ENCODE measurements around the gene MCM7. TPM values are rescaled to one million over a fixed set of nuclear protein-coding genes. Genes with fewer than 3 reads are reported as not detected.
A peak's percentile ranks its signal among the peaks of the same experiment; 100 is the strongest.

The MCM7 gene
- total and polyA plus RNA-seq, 2 donors from 2014 or later, result 21.0 to 47.2 TPM

DNA sequence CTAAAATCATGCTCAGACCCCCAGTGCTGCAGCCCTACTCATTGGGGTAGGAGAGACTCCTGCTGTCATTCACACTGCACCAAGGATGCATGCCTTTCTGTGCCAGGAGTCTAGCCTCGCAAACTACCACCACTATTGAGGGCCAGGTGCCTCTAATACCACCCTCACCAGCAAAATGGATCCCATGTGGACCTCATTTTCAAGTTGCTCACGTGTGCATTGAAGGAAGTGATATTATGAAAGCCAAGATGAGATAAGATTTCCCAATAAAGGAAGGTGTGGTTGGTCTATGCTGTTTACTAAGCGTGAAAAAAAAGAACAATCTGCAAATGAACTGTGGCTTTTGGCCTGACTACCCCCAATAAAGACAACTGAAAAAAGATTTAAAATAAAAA, 40.4 kb upstream of the MCM7 start:
- Histone ChIP-seq H3K36me3 (ENCODE audit: control insufficient read depth in 2 of 3, insufficient read depth in 3 of 3, low read length in 3 of 3) (no peaks in the 10 kb centered on the region), H3K27ac (ENCODE audit: low read depth in 2 of 2, low read length in 2 of 2) (no peak overlapping the region), H3K9ac (ENCODE audit: low read length in 3 of 3) (no peak overlapping the region), H3K4me1 (ENCODE audit: control insufficient read depth in 2 of 3, insufficient read depth in 2 of 3, low read depth in 1 of 3, low read length in 3 of 3) (no peaks in the 10 kb centered on the region), H3K9me3 (ENCODE audit: control insufficient read depth in 2 of 3, insufficient read depth in 1 of 3, low read length in 3 of 3) (no peaks in the 10 kb centered on the region), H3K27me3 (ENCODE audit: control insufficient read depth, insufficient read depth, low read length) (no peaks in the 10 kb centered on the region), H3K4me3 (ENCODE audit: low read length in 3 of 3) (no peak overlapping the region)
- intact Hi-C loops (cut with DNase I), result no loop called here
- FAIRE-seq (no peak), DNase-seq (no peak)
- TF ChIP-seq, protein P1, sequence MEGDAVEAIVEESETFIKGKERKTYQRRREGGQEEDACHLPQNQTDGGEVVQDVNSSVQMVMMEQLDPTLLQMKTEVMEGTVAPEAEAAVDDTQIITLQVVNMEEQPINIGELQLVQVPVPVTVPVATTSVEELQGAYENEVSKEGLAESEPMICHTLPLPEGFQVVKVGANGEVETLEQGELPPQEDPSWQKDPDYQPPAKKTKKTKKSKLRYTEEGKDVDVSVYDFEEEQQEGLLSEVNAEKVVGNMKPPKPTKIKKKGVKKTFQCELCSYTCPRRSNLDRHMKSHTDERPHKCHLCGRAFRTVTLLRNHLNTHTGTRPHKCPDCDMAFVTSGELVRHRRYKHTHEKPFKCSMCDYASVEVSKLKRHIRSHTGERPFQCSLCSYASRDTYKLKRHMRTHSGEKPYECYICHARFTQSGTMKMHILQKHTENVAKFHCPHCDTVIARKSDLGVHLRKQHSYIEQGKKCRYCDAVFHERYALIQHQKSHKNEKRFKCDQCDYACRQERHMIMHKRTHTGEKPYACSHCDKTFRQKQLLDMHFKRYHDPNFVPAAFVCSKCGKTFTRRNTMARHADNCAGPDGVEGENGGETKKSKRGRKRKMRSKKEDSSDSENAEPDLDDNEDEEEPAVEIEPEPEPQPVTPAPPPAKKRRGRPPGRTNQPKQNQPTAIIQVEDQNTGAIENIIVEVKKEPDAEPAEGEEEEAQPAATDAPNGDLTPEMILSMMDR (IDR thresholded peaks at IDR 0.05; ENCODE audit: borderline replicate concordance, extremely low read depth, insufficient read depth), result no peak

DNA sequence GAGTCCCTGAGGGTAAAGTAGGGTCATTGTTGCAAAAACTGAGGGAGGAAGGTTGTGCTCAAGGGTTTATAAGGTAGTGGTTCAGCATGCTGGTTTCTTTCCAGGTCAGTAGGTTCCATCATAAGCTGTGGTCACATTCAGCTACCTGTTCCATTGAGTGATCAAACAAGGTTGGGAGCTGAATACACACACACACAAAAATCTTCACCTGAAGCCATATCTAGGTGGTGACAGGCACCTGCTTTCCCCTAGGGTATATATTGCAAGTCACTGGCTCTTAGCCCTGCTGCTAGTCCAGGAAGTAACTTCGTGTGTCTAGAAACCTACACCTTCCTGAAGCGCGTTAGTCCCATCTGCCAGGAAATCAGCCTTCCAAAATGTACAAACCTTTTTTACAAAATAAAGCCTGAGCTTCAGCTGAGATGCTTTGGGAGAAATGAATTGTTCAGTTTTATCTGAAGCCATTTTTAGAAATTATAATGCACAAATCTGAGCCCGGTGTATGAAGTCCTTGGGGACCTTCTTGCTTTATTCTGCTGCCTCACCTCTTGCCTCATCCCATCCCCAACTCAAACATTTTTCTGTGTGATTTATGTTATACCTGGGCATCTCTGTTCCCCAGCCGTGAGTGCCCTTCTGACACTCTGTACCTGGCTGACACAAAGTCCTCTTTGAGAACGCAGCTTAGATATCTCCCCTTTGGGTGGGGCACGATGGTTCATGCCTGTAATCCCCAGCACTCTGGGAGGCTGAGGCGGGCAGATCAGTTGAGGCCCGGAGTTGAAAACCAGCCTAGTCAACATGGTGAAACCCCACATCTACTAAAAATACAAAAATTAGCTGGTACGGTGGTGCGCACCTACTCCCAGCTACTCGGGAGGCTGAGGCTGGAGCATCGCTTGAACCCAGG, 36.9 kb upstream of the MCM7 start:
- H3K4me3 ChIP-seq (ENCODE audit: low read length in 3 of 3), result no peak overlapping the region
- H3K36me3 ChIP-seq (ENCODE audit: control insufficient read depth in 2 of 3, insufficient read depth in 3 of 3, low read length in 3 of 3), result no peaks in the 10 kb centered on the region
- H3K27ac ChIP-seq (ENCODE audit: low read depth in 2 of 2, low read length in 2 of 2), result no peak overlapping the region
- TF ChIP-seq, protein P1 (IDR thresholded peaks at IDR 0.05; ENCODE audit: borderline replicate concordance, extremely low read depth, insufficient read depth), result no peak
- H3K9me3 ChIP-seq (ENCODE audit: control insufficient read depth in 2 of 3, insufficient read depth in 1 of 3, low read length in 3 of 3), result no peaks in the 10 kb centered on the region
- DNase-seq, result peak in 1 of 5 donors; percentile 36
- intact Hi-C loops (cut with DNase I), result no loop called here
- no peaks in the 10 kb centered on the region for H3K27me3 ChIP-seq (ENCODE audit: control insufficient read depth, insufficient read depth, low read length)
- no peaks in the 10 kb centered on the region for H3K4me1 ChIP-seq (ENCODE audit: control insufficient read depth in 2 of 3, insufficient read depth in 2 of 3, low read depth in 1 of 3, low read length in 3 of 3)
- FAIRE-seq, result no peak
- H3K9ac ChIP-seq (ENCODE audit: low read length in 3 of 3), result no peak overlapping the region

DNA sequence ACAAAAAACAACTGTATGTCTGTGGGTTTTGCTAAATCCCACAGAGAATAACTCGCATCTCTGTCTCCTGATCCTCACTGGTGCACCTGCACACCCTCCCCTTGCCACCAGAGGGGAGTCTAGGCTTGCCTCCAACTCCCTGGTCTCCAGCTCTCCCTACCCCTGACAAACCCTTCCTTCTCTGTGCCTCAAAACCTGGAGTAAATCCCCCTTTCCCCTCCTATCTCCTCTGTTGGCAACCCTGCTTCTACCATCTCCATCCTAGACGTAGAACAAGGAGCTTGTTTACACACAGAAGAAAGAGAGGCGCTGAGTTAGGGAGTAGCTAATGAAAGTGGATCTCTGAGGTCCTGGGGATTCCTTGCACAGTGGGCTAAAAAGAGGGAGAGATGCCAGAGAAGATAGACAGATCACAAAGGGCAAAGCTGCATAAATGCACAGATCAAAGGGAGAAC, 31.5 kb upstream of the MCM7 start:
- Histone ChIP-seq H3K9me3 (ENCODE audit: control insufficient read depth in 2 of 3, insufficient read depth in 1 of 3, low read length in 3 of 3) (no peaks in the 10 kb centered on the region), H3K9ac (ENCODE audit: low read length in 3 of 3) (no peak overlapping the region), H3K36me3 (ENCODE audit: control insufficient read depth in 2 of 3, insufficient read depth in 3 of 3, low read length in 3 of 3) (no peaks in the 10 kb centered on the region), H3K4me3 (ENCODE audit: low read length in 3 of 3) (no peak overlapping the region), H3K27ac (ENCODE audit: low read depth in 2 of 2, low read length in 2 of 2) (no peak overlapping the region), H3K4me1 (ENCODE audit: control insufficient read depth in 2 of 3, insufficient read depth in 2 of 3, low read depth in 1 of 3, low read length in 3 of 3) (peaks cover 0 to 8% (median 5%) of the 10 kb centered on the region in 3 donors), H3K27me3 (ENCODE audit: control insufficient read depth, insufficient read depth, low read length) (no peaks in the 10 kb centered on the region)
- intact Hi-C loops (cut with DNase I), result no loop called here
- TF ChIP-seq, protein P1 (IDR thresholded peaks at IDR 0.05; ENCODE audit: borderline replicate concordance, extremely low read depth, insufficient read depth), result peak; percentile 80
- DNase-seq (peak in 4 of 5 donors; percentile 62 to 78 (median 72)), FAIRE-seq (no peak)

Data from kidney (tissue), 14 donors.